K562 (cell line): ENCODE data around the gene MGAT5. TPM values are rescaled to one million over a fixed set of nuclear protein-coding genes. Genes with fewer than 3 reads are reported as not detected.

Experiments
- BRCA1 ChIP-seq, 2 experiments: fragments of 450-650 bp in 1 of 2; sonication (generic) in 1 of 2; formaldehyde crosslinking in 1 of 2; IDR thresholded peaks; 2 replicates each; pipeline versions ENCODE4 v1.5.0 to v1.6.1; 2017 to 2020; ENCODE audit warnings: mild to moderate bottlenecking in 1 of 2, missing genetic modification reagents in 1 of 2
- CBX1 ChIP-seq: sonication (generic); IDR thresholded peaks from 2 replicates; pipeline ENCODE4 v1.6.1; 2016; ENCODE audit warnings: antibody characterized with exemption, low read depth, mild to moderate bottlenecking
- CBX8 ChIP-seq: fragments of 200-600 bp; sonication (generic); IDR thresholded peaks from 2 replicates; pipeline ENCODE4 v1.6.1; 2012; ENCODE audit warnings: borderline replicate concordance, mixed run types, low read depth, mild to moderate bottlenecking, moderate library complexity, mixed read lengths, low read length, control low read depth, inconsistent platforms; ENCODE audit not compliant: poor library complexity, severe bottlenecking; ENCODE audit errors: extremely low read depth
- FOXK1 ChIP-seq: sonication (generic); formaldehyde crosslinking; IDR thresholded peaks from 2 replicates; pipeline ENCODE4 v1.8.0; 2022; ENCODE audit warnings: missing genetic modification reagents, mild to moderate bottlenecking, borderline replicate concordance
- NONO ChIP-seq, 2 experiments: fragments of 200-400 bp in 1 of 2; fragments of 450-650 bp in 1 of 2; formaldehyde crosslinking in 1 of 2; IDR thresholded peaks; 2 replicates each; pipeline ENCODE4 v1.6.1; 2017; ENCODE audit warnings: low read depth in 2 of 2, mild to moderate bottlenecking in 2 of 2, moderate library complexity in 2 of 2, low read length in 1 of 2
- polyA plus RNA-seq, 8 experiments: library from polyadenylated mRNA; depleted of rRNA in 4 of 8; stranded (reverse) in 5 of 8; unstranded in 3 of 8; fragments of >200 nt; fragmentation: Nextera tagmentation in 2 of 8; fragmentation: Illumina TruSeq in 1 of 8; extraction: Ambion mirVana in 2 of 8; extraction: Trizol in 1 of 8; gene quantifications; 2 replicates each; pipeline versions ENCODE4 v1.2.1 to v1.2.3, GENCODE V29; 2011 to 2014; ENCODE audit warnings: inconsistent platforms in 1 of 8, missing spikeins in 1 of 8
- total RNA-seq, 7 experiments: library from RNA; depleted of rRNA in 6 of 7; stranded (reverse); fragments of >200 nt in 6 of 7; fragmentation: Illumina TruSeq in 2 of 7; extraction: Trizol in 2 of 7; gene quantifications; 2 replicates each; pipeline versions ENCODE4 v1.2.1 to v1.2.3, GENCODE V29; 2011 to 2021; ENCODE audit warnings: low replicate concordance in 1 of 7
- TF ChIP-seq, protein P1 (sequence below): fragments of 450-650 bp; formaldehyde crosslinking; IDR thresholded peaks from 2 replicates; pipeline ENCODE4 v1.4.0; 2022; ENCODE audit warnings: mild to moderate bottlenecking, moderate library complexity
- TF ChIP-seq, protein P2 (sequence below): fragments of 450-650 bp; IDR thresholded peaks from 2 replicates; pipeline ENCODE4 v1.6.1; 2017; ENCODE audit warnings: antibody characterized with exemption, mild to moderate bottlenecking

Gene MGAT5
- total and polyA plus RNA-seq, 9 of the 15 experiments (the other 6 are each of a cell fraction or from before 2014, with no cell fraction given): 1.6 to 18.6 (median 11.1) TPM

DNA sequence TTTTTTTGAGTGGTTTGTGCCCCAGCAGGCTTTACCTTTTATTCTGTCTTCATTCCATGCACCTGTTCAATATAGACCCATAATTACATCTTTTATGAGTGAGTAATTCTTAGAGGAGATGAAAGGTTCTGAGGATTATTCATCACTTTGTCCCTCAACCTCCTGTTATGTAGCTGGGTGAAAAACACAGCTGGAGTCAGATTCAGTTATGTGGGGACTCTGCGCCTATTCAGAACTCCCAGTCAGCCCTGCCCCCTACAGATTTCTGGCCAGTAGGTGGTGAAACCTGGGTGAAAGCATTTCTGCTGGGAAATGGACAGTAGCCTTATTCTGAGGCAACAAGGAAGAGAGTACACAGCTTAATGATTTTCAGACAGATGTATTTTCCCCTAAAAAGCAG, 107.8 kb downstream of the MGAT5 start (continued):
- TF ChIP-seq, protein P1, sequence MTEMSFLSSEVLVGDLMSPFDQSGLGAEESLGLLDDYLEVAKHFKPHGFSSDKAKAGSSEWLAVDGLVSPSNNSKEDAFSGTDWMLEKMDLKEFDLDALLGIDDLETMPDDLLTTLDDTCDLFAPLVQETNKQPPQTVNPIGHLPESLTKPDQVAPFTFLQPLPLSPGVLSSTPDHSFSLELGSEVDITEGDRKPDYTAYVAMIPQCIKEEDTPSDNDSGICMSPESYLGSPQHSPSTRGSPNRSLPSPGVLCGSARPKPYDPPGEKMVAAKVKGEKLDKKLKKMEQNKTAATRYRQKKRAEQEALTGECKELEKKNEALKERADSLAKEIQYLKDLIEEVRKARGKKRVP: no peak
- TF ChIP-seq, protein P2, sequence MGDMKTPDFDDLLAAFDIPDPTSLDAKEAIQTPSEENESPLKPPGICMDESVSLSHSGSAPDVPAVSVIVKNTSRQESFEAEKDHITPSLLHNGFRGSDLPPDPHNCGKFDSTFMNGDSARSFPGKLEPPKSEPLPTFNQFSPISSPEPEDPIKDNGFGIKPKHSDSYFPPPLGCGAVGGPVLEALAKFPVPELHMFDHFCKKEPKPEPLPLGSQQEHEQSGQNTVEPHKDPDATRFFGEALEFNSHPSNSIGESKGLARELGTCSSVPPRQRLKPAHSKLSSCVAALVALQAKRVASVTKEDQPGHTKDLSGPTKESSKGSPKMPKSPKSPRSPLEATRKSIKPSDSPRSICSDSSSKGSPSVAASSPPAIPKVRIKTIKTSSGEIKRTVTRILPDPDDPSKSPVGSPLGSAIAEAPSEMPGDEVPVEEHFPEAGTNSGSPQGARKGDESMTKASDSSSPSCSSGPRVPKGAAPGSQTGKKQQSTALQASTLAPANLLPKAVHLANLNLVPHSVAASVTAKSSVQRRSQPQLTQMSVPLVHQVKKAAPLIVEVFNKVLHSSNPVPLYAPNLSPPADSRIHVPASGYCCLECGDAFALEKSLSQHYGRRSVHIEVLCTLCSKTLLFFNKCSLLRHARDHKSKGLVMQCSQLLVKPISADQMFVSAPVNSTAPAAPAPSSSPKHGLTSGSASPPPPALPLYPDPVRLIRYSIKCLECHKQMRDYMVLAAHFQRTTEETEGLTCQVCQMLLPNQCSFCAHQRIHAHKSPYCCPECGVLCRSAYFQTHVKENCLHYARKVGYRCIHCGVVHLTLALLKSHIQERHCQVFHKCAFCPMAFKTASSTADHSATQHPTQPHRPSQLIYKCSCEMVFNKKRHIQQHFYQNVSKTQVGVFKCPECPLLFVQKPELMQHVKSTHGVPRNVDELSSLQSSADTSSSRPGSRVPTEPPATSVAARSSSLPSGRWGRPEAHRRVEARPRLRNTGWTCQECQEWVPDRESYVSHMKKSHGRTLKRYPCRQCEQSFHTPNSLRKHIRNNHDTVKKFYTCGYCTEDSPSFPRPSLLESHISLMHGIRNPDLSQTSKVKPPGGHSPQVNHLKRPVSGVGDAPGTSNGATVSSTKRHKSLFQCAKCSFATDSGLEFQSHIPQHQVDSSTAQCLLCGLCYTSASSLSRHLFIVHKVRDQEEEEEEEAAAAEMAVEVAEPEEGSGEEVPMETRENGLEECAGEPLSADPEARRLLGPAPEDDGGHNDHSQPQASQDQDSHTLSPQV: no peak
- TF ChIP-seq CBX1 (no peak), CBX8 (no peak), BRCA1 (IDR thresholded peaks at IDR 0.05) (no peak), BRCA1 (CRISPR knock-in tag; IDR thresholded peaks at IDR 0.05) (no peak), FOXK1 (CRISPR knock-in tag) (no peak), NONO (IDR thresholded peaks at IDR 0.05; ENCODE audit: low read depth in 2 of 2, low read length in 1 of 2) (no peak)
